Psoas muscle (tissue), 8 donors: Measurements from ENCODE around the gene ZMYND12. TPM values are rescaled to one million over a fixed set of nuclear protein-coding genes. Genes with fewer than 3 reads are reported as not detected.

Experiments
- ATAC-seq, 4 donors: fragments of 200-7000 bp; cut with Tn5 transposase; one replicate each; pipeline ENCODE4 v1.9.1; 2020; ENCODE audit warnings: moderate library complexity in 3 of 4, mild to moderate bottlenecking in 2 of 4
- DNase-seq, 2 donors: peaks; one replicate each; pipeline ENCODE4 v3.0.0-alpha.2; 2020
- H3K27ac ChIP-seq: fragments of 200-600 bp; one replicate; pipeline ENCODE4 v1.8.0; 2022
- H3K27me3 ChIP-seq, 3 donors: fragments of 200-600 bp in 1 of 3; one replicate each; pipeline versions ENCODE4 v1.6.1 to v1.8.0; 2013 to 2022; ENCODE audit warnings: low read length in 2 of 3, mild to moderate bottlenecking in 2 of 3, moderate library complexity in 1 of 3; ENCODE audit not compliant: insufficient read depth in 3 of 3
- H3K36me3 ChIP-seq, 2 donors: fragments of 200-600 bp in 1 of 2; one replicate each; pipeline versions ENCODE4 v1.6.1 to v1.8.0; 2013 to 2022; ENCODE audit warnings: low read depth in 1 of 2, mild to moderate bottlenecking in 1 of 2, moderate library complexity in 1 of 2; ENCODE audit not compliant: insufficient read depth in 1 of 2
- H3K4me1 ChIP-seq: fragments of 200-600 bp; one replicate; pipeline ENCODE4 v1.8.0; 2022
- H3K4me3 ChIP-seq: fragments of 200-600 bp; one replicate; pipeline ENCODE4 v1.8.0; 2022; ENCODE audit warnings: mild to moderate bottlenecking
- H3K9me3 ChIP-seq: fragments of 200-600 bp; one replicate; pipeline ENCODE4 v1.8.0; 2022
- CTCF ChIP-seq: fragments of 200-600 bp; IDR thresholded peaks from one replicate; pipeline ENCODE4 v1.8.0; 2022; ENCODE audit warnings: antibody characterized with exemption
- WGBS, 3 donors: extraction: QIAGEN DNeasy Blood & Tissue Kit; methylation state at CpG; one replicate each; pipeline versions ENCODE4 v1.1.6 to v1.1.7; 2013; 5-methylcytosine and 5-hydroxymethylcytosine counted together
- intact Hi-C, 2 donors: fragments of 100-400 bp; cut with DNase I; formaldehyde crosslinking; loops; one replicate each; pipeline versions ENCODE4 v1.11.0 to v1.14.2; 2022
- polyA plus RNA-seq, 3 donors: library from polyadenylated mRNA; stranded (reverse); fragments of 200-250 nt; gene quantifications; one replicate each; pipeline ENCODE4 v1.2.3, GENCODE V29; 2013
- total RNA-seq, 4 donors: library from RNA; stranded (reverse); fragmentation: NEBNext Ultra II Directional in 2 of 4; extraction: Animal tissue kit (Norgen Biotek cat#: 25700) in 2 of 4; gene quantifications; one replicate each; pipeline versions ENCODE4 v1.2.1 to v1.2.4, GENCODE V29; 2021 to 2023
- donor health status: healthy with polysubstance abuse.
- donor health status: DM: no; HTN: no; CAD: no; lungs with moderate emphysema.
- donor health status: Bipolar disorder and iron deficiency.
- donor health status: healthy.
- donor health status: DM: yes; HTN: yes; CAD: no.
- donor health status: DM: no; HTN: no; CAD: no.
- donor health status: DM: no; HTN: no; CAD: no.
- donor health status: DM: yes; HTN: yes; CAD: no.

The ZMYND12 gene
- total and polyA plus RNA-seq, 7 donors: 0.39 to 2.7 (median 1.0) TPM

GRCh38 chr1:42419126-42419821 lies 36.5 kb downstream of the ZMYND12 start:
- 35 to 41% (median 40%) methylated on average over 5 of the region's 5 CpGs for WGBS, 3 donors
- H3K4me1 ChIP-seq: peaks cover 12% of the 10 kb centered on the region
- DNase-seq (peak in 1 of 2 donors; percentile 22), ATAC-seq (no peak)
- no peaks in the 10 kb centered on the region for H3K36me3 ChIP-seq
- no peaks in the 10 kb centered on the region for H3K9me3 ChIP-seq
- H3K27me3 ChIP-seq: no peaks in the 10 kb centered on the region
- no peak for TF ChIP-seq CTCF
- H3K27ac ChIP-seq: no peak overlapping the region
- intact Hi-C loops: no loop called here
- no peak overlapping the region for H3K4me3 ChIP-seq

GRCh38 chr1:42418516-42418915 lies 37.3 kb downstream of the ZMYND12 start:
- Histone ChIP-seq H3K27me3 (no peaks in the 10 kb centered on the region), H3K27ac (no peak overlapping the region), H3K36me3 (no peaks in the 10 kb centered on the region), H3K4me1 (peaks cover 12% of the 10 kb centered on the region), H3K9me3 (no peaks in the 10 kb centered on the region), H3K4me3 (no peak overlapping the region)
- DNase-seq: no peak
- no peak for TF ChIP-seq CTCF
- WGBS, 3 donors: 94 to 100% (median 98%) methylated on average over 1 of the region's 1 CpG
- intact Hi-C loops: no loop called here
- ATAC-seq: no peak

GRCh38 chr1:42417166-42417565 lies 38.7 kb downstream of the ZMYND12 start:
- intact Hi-C loops: no loop called here
- ATAC-seq: no peak
- 30 to 44% (median 37%) methylated on average over 3 of the region's 3 CpGs for WGBS, 3 donors
- Histone ChIP-seq H3K9me3 (no peaks in the 10 kb centered on the region), H3K36me3 (no peaks in the 10 kb centered on the region), H3K4me3 (no peak overlapping the region), H3K4me1 (peaks cover 12% of the 10 kb centered on the region), H3K27ac (no peak overlapping the region), H3K27me3 (no peaks in the 10 kb centered on the region)
- no peak for TF ChIP-seq CTCF
- DNase-seq: no peak

- no peak overlapping the region for H3K4me3 ChIP-seq
- H3K9me3 ChIP-seq: no peaks in the 10 kb centered on the region
- DNase-seq: no peak
- H3K4me1 ChIP-seq: peaks cover under 1% of the 10 kb centered on the region
- no peaks in the 10 kb centered on the region for H3K36me3 ChIP-seq
- ATAC-seq: no peak
- TF ChIP-seq CTCF: no peak
- intact Hi-C loops: no loop called here
- 87 to 92% (median 89%) methylated on average over 17 of the region's 17 CpGs for WGBS, 3 donors
- no peaks in the 10 kb centered on the region for H3K27me3 ChIP-seq
- H3K27ac ChIP-seq: no peak overlapping the region
These were observed 41.0 kb downstream of the ZMYND12 start for GRCh38 chr1:42414551-42415496.
